NCI-H345 (cell line): Measurements from ENCODE around the gene NSUN7.
A peak's percentile ranks its signal among the peaks of the same experiment; 100 is the strongest.

ENCODE experiments used
- DNase-seq: peaks from one replicate; lab custom pipeline; 2025; lab: John Stamatoyannopoulos, UW

The NSUN7 gene

GRCh38 chr4:40848251-40848650, 98.5 kb downstream of the NSUN7 start:
- DNase-seq: no peak

- DNase-seq: no peak
Measured at GRCh38 chr4:40848940-40849339, 99.2 kb downstream of the NSUN7 start.

- DNase-seq: no peak
Measured at GRCh38 chr4:40850496-40850895, 100.7 kb downstream of the NSUN7 start.

GRCh38 chr4:40856277-40856839, 106.6 kb downstream of the NSUN7 start:
- no peak for DNase-seq

- DNase-seq: peak; percentile 78
Measured at GRCh38 chr4:40856840-40857362, 107.1 kb downstream of the NSUN7 start.

- no peak for DNase-seq
Measured at GRCh38 chr4:40857956-40858355, 108.2 kb downstream of the NSUN7 start.

GRCh38 chr4:40858962-40859361, 109.2 kb downstream of the NSUN7 start:
- no peak for DNase-seq
